BJ (cell line): ENCODE measurements around the gene HNRNPK. TPM values are rescaled to one million over a fixed set of nuclear protein-coding genes. Genes with fewer than 3 reads are reported as not detected.

Experiments used
- CTCF ChIA-PET: fragments of 350-600 bp; formaldehyde crosslinking; extraction: SDS; loops from one replicate; lab custom pipeline; 2021; ENCODE audit warnings: antibody characterized with exemption, inconsistent platforms; lab: Yijun Ruan, JAX
- POLR2A ChIA-PET: fragments of 300-600 bp; sonication (Branson Sonifier 250); formaldehyde crosslinking; extraction: SDS; loops from one replicate; lab custom pipeline; 2021; ENCODE audit warnings: antibody characterized with exemption; lab: Charles Lee
- DNase-seq: peaks from one replicate; pipeline ENCODE4 v3.0.0-alpha.2; 2011; ENCODE audit warnings: low read depth
- H3K27me3 ChIP-seq: 2 replicates; pipeline ENCODE4 v1.6.0; 2011; ENCODE audit warnings: low read length; ENCODE audit not compliant: control insufficient read depth, insufficient read depth
- H3K36me3 ChIP-seq: 2 replicates; pipeline ENCODE4 v1.5.1; 2011; ENCODE audit warnings: low read length; ENCODE audit not compliant: control insufficient read depth, insufficient read depth
- H3K4me3 ChIP-seq: 2 replicates; pipeline ENCODE4 v1.5.1; 2011; ENCODE audit warnings: low read depth, mild to moderate bottlenecking, control low read depth, low read length
- polyA plus RNA-seq: library from polyadenylated mRNA; depleted of rRNA; stranded (reverse); fragments of >200 nt; gene quantifications from 2 replicates; pipeline ENCODE4 v1.2.3, GENCODE V29; 2011
- TF ChIP-seq, protein P1 (sequence below): IDR thresholded peaks from 2 replicates; pipeline ENCODE4 v1.5.1; 2011; ENCODE audit warnings: low read depth, mild to moderate bottlenecking, control low read depth, inconsistent platforms, low read length, moderate library complexity; ENCODE audit not compliant: insufficient read depth

Gene HNRNPK
- polyA plus RNA-seq, 1 experiment, result 343 TPM

DNA sequence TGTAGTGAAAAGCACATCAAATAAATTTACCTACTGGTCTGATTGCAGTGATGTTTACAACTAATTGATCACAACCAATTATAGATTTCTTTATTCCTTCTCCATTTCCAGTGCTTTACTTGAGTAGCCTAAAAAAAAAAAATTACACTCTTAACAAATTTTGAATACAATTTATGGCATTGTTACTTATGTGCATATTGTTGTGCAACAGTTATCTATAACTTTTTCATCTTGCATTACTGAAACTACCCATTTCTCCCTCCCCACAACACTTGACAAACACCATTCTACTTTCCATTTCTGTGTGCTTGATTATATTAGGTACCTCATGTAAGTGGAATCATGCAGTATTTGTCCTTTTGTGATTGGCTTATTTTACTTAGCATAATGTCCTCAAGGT is 12.9 kb upstream of the HNRNPK start:
- Histone ChIP-seq H3K36me3 (no peaks in the 10 kb centered on the region), H3K27me3 (no peaks in the 10 kb centered on the region), H3K4me3 (no peak overlapping the region)
- no peak for DNase-seq
- CTCF ChIA-PET, result interaction anchor here (1.0 kb wide), 1 partner anchor 16 kb away, joined by 3 read pairs; no protein-coding TSS in a partner anchor
- TF ChIP-seq, protein P1, sequence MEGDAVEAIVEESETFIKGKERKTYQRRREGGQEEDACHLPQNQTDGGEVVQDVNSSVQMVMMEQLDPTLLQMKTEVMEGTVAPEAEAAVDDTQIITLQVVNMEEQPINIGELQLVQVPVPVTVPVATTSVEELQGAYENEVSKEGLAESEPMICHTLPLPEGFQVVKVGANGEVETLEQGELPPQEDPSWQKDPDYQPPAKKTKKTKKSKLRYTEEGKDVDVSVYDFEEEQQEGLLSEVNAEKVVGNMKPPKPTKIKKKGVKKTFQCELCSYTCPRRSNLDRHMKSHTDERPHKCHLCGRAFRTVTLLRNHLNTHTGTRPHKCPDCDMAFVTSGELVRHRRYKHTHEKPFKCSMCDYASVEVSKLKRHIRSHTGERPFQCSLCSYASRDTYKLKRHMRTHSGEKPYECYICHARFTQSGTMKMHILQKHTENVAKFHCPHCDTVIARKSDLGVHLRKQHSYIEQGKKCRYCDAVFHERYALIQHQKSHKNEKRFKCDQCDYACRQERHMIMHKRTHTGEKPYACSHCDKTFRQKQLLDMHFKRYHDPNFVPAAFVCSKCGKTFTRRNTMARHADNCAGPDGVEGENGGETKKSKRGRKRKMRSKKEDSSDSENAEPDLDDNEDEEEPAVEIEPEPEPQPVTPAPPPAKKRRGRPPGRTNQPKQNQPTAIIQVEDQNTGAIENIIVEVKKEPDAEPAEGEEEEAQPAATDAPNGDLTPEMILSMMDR, result no peak
- POLR2A ChIA-PET, result no interaction called here

DNA sequence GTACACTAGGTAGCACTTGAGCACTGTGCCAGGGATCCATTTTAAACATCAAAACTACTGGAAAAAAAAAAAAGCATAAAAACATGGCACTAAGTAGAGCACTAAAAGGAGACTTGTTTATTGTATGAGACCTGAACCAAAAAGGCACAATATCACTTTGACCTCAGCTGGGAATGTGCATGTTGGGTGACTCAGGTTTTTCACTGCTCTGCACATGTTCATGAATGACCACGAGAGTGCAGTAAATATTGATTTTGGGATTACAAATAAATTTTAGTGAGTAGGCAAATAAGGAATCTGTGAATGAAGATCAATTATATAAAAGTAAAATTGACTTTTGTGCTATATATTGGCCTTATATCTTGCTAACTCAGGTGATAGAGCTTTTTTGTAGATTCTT is 12.4 kb upstream of the HNRNPK start:
- H3K4me3 ChIP-seq, result no peak overlapping the region
- DNase-seq, result no peak
- H3K27me3 ChIP-seq, result no peaks in the 10 kb centered on the region
- H3K36me3 ChIP-seq, result no peaks in the 10 kb centered on the region
- POLR2A ChIA-PET, result no interaction called here
- TF ChIP-seq, protein P1, result no peak
- CTCF ChIA-PET, result interaction anchor here (0.6 to 1.0 kb wide), 2 partner anchors 17 to 101 kb away, joined by 3 to 5 read pairs; no protein-coding TSS in a partner anchor

DNA sequence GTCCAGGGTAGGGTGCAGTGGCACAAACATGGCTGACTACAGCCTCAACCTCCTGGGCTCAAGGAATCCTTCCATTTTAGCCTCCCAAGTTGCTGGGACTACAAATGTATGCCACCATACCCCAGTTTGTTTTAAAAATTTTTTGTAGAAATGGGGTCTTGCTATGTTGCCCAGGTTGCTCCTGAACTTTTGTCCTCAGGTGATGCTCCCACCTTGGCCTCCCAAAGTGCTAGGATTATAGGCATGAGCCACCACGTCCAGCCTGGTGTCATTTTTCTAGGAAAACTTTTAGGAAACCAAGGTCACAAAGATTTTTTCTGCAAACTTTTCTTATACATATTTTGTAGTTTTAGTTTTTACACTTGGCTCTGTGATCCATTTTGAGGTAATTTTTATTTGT is 11.3 kb upstream of the HNRNPK start:
- Histone ChIP-seq H3K4me3 (no peak overlapping the region), H3K27me3 (no peaks in the 10 kb centered on the region), H3K36me3 (no peaks in the 10 kb centered on the region)
- DNase-seq, result no peak
- TF ChIP-seq, protein P1, result no peak
- ChIA-PET POLR2A (no interaction called here), CTCF (no interaction called here)

DNA sequence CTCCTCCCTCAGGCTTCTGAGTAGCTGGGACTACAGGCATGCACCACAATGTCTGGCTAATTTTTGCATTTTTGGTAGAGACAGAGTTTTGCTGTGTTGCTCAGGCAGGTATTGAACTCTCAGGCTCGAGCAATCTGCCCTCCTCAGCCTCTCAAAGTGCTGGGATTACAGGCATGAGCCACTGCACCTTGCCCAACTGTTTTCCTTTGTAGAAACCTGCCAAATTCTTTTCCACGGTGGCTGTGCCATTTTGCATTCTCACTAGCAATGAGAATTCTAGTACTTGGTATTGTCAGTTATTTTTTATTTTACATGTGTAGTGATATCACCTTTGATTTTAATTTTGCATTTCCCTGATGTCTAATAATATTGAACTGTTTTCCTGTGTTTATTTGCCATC is 8.4 kb upstream of the HNRNPK start:
- TF ChIP-seq, protein P1, result no peak
- no peak for DNase-seq
- no peak overlapping the region for H3K4me3 ChIP-seq
- no peaks in the 10 kb centered on the region for H3K36me3 ChIP-seq
- ChIA-PET POLR2A (no interaction called here), CTCF (no interaction called here)
- H3K27me3 ChIP-seq, result no peaks in the 10 kb centered on the region

DNA sequence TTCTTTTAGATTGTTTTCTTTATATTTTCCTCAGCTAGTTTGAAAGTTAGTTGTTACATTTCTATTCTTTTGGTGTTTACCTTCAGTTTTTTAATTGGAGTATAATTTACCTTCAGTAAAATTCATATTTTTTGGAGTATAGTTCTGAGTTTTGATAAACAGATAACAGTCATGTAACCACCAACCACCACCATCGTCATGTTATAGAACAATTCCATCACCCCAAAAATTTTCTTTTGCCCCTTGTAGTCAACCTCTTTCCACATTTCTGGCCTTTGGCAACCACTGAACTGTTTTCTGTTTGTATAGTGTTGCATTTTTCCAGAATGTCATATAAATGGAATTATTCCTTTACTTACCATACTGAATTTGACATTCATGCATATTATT is 7.4 kb upstream of the HNRNPK start:
- TF ChIP-seq, protein P1, result no peak
- H3K4me3 ChIP-seq, result no peak overlapping the region
- H3K27me3 ChIP-seq, result no peaks in the 10 kb centered on the region
- ChIA-PET CTCF (no interaction called here), POLR2A (no interaction called here)
- H3K36me3 ChIP-seq, result no peaks in the 10 kb centered on the region
- no peak for DNase-seq
